Keratinocyte (primary cell): Measurements from ENCODE around the gene VAX1. TPM values are rescaled to one million over a fixed set of nuclear protein-coding genes. Genes with fewer than 3 reads are reported as not detected.

ENCODE experiments used
- DNase-seq: peaks from one replicate; pipeline ENCODE4 v3.0.0-alpha.2; 2011; ENCODE audit warnings: low read depth, missing footprints, low spot score
- FAIRE-seq: peaks from 2 replicates; lab custom pipeline; 2011; peaks lifted over from hg19 to GRCh38; lab: Jason Lieb, UNC
- H2AFZ ChIP-seq: 2 replicates; pipeline ENCODE4 v1.6.0; 2012; ENCODE audit warnings: low read length, control low read depth, inconsistent platforms; ENCODE audit not compliant: control insufficient read depth
- H3K27ac ChIP-seq: 2 replicates; pipeline ENCODE4 v1.5.1; 2011; ENCODE audit warnings: low read length; ENCODE audit not compliant: control insufficient read depth, insufficient read depth
- H3K27me3 ChIP-seq: 3 replicates; pipeline ENCODE4 v1.6.0; 2011; ENCODE audit warnings: low read length; ENCODE audit not compliant: control insufficient read depth, insufficient read depth; ENCODE audit errors: extremely low read depth
- H3K36me3 ChIP-seq, 2 experiments: 2 replicates in 1 of 2; 3 replicates in 1 of 2; pipeline ENCODE4 v1.5.1; 2011; ENCODE audit warnings: low read length in 2 of 2, mild to moderate bottlenecking in 1 of 2; ENCODE audit not compliant: control insufficient read depth in 2 of 2, insufficient read depth in 2 of 2; ENCODE audit errors: extremely low read depth in 1 of 2
- H3K4me1 ChIP-seq: 3 replicates; pipeline ENCODE4 v1.5.1; 2011; ENCODE audit warnings: low read length; ENCODE audit not compliant: control insufficient read depth, insufficient read depth; ENCODE audit errors: extremely low read depth
- H3K4me2 ChIP-seq: 3 replicates; pipeline ENCODE4 v1.6.0; 2011; ENCODE audit warnings: low read depth, low read length; ENCODE audit not compliant: control insufficient read depth, insufficient read depth; ENCODE audit errors: extremely low read depth
- H3K4me3 ChIP-seq, 3 experiments: fragments of 200-600 bp in 1 of 3; sonication (generic) in 1 of 3; 2 replicates in 2 of 3; 3 replicates in 1 of 3; pipeline ENCODE4 v1.5.1; 2011 to 2016; ENCODE audit warnings: low read length in 3 of 3, mild to moderate bottlenecking in 3 of 3, control low read depth in 2 of 3, inconsistent platforms in 1 of 3, low read depth in 1 of 3, mixed read lengths in 1 of 3, mixed run types in 1 of 3, moderate library complexity in 1 of 3; ENCODE audit not compliant: control insufficient read depth in 2 of 3, insufficient read depth in 2 of 3; ENCODE audit errors: extremely low read depth in 1 of 3
- H3K79me2 ChIP-seq: 2 replicates; pipeline ENCODE4 v1.6.0; 2012; ENCODE audit warnings: low read length; ENCODE audit not compliant: control insufficient read depth, insufficient read depth
- H3K9ac ChIP-seq: 3 replicates; pipeline ENCODE4 v1.6.0; 2011; ENCODE audit warnings: low read length; ENCODE audit not compliant: control insufficient read depth, insufficient read depth; ENCODE audit errors: extremely low read depth
- H3K9me1 ChIP-seq: 3 replicates; pipeline ENCODE4 v1.6.0; 2011; ENCODE audit warnings: low read length; ENCODE audit not compliant: control insufficient read depth, insufficient read depth; ENCODE audit errors: extremely low read depth
- H3K9me3 ChIP-seq: 2 replicates; pipeline ENCODE4 v1.5.1; 2012; ENCODE audit warnings: low read depth, low read length; ENCODE audit not compliant: control insufficient read depth
- H4K20me1 ChIP-seq: 3 replicates; pipeline ENCODE4 v1.6.0; 2011; ENCODE audit warnings: low read length; ENCODE audit not compliant: control insufficient read depth, insufficient read depth; ENCODE audit errors: extremely low read depth
- CTCF ChIP-seq, 3 experiments: IDR thresholded peaks in 1 of 3; conservative IDR thresholded peaks in 1 of 3; optimal IDR thresholded peaks in 1 of 3; 2 replicates in 2 of 3; 3 replicates in 1 of 3; pipeline versions ENCODE3 to v1.5.1; 2011; ENCODE audit warnings: low read length in 3 of 3, mild to moderate bottlenecking in 3 of 3, moderate library complexity in 2 of 3, control low read depth in 1 of 3, inconsistent platforms in 1 of 3; ENCODE audit not compliant: insufficient read depth in 2 of 3; ENCODE audit errors: extremely low read depth in 1 of 3
- EZH2 ChIP-seq: IDR thresholded peaks from one replicate; pipeline ENCODE4 v1.6.1; 2012; ENCODE audit warnings: inconsistent platforms, mild to moderate bottlenecking, low read length, moderate library complexity
- dilution Hi-C: fragments of 300-500 bp; cut with MboI; formaldehyde crosslinking; loops from one replicate; pipeline ENCODE4 v1.7.0; 2020; ENCODE audit warnings: low sequenced_read_pairs; ENCODE audit not compliant: extremely low pct_ligation_motif_present
- polyA plus RNA-seq, 5 experiments: library from polyadenylated mRNA; depleted of rRNA in 3 of 5; stranded (reverse) in 3 of 5; stranded (forward) in 1 of 5; unstranded in 1 of 5; fragments of >200 nt; gene quantifications; 1 replicate in 1 of 5; 2 replicates in 3 of 5; 3 replicates in 1 of 5; pipeline versions ENCODE4 v1.2.1 to v1.2.3, GENCODE V29; 2011 to 2012; ENCODE audit warnings: missing spikeins in 2 of 5, low read depth in 1 of 5, low replicate concordance in 1 of 5

VAX1 gene
- polyA plus RNA-seq, 1 donor (not counting 4 experiments of a cell fraction or from before 2014, with no cell fraction given): not detected

- no peak for DNase-seq
- no peak for FAIRE-seq
- H4K20me1 ChIP-seq: no peaks in the 10 kb centered on the region
- H3K9ac ChIP-seq: no peak overlapping the region
- dilution Hi-C loops: no loop called here
- TF ChIP-seq CTCF (optimal IDR thresholded peaks at IDR 0.05 in 1 of 3, IDR thresholded peaks at IDR 0.05 in 1 of 3, conservative IDR thresholded peaks at IDR 0.05 in 1 of 3; ENCODE audit: extremely low read depth in 1 of 3, insufficient read depth in 2 of 3, low read length in 3 of 3) (no peak), EZH2 (no peak)
- H3K27ac ChIP-seq: no peak overlapping the region
- no peak overlapping the region for H3K4me2 ChIP-seq
- H3K27me3 ChIP-seq: peaks cover 22% of the 10 kb centered on the region
- H2AFZ ChIP-seq: no peak overlapping the region
- no peaks in the 10 kb centered on the region for H3K9me1 ChIP-seq
- H3K79me2 ChIP-seq: no peaks in the 10 kb centered on the region
- no peak overlapping the region for H3K4me3 ChIP-seq
- H3K9me3 ChIP-seq: no peaks in the 10 kb centered on the region
- H3K4me1 ChIP-seq: no peaks in the 10 kb centered on the region
- H3K36me3 ChIP-seq: no peaks in the 10 kb centered on the region
Measured at GRCh38 chr10:117126034-117126433, 12.0 kb downstream of the VAX1 start.

GRCh38 chr10:117112220-117112619 lies 25.9 kb downstream of the VAX1 start:
- Histone ChIP-seq H2AFZ (no peak overlapping the region), H3K36me3 (no peaks in the 10 kb centered on the region), H3K9ac (no peak overlapping the region), H3K79me2 (no peaks in the 10 kb centered on the region), H3K27ac (no peak overlapping the region), H3K9me3 (no peaks in the 10 kb centered on the region), H3K4me1 (no peaks in the 10 kb centered on the region), H3K27me3 (peaks cover 6% of the 10 kb centered on the region), H4K20me1 (no peaks in the 10 kb centered on the region), H3K4me2 (no peak overlapping the region), H3K4me3 (no peak overlapping the region), H3K9me1 (no peaks in the 10 kb centered on the region)
- dilution Hi-C loops: no loop called here
- DNase-seq (no peak), FAIRE-seq (no peak)
- TF ChIP-seq EZH2 (no peak), CTCF (optimal IDR thresholded peaks at IDR 0.05 in 1 of 3, IDR thresholded peaks at IDR 0.05 in 1 of 3, conservative IDR thresholded peaks at IDR 0.05 in 1 of 3; ENCODE audit: extremely low read depth in 1 of 3, insufficient read depth in 2 of 3, low read length in 3 of 3) (peak in 1 of 3 experiments; percentile 49)
